Central memory CD8-positive, alpha-beta T cell (primary cell): ENCODE data around the gene C22orf15.

Experiments
- ATAC-seq: fragments of 150-1000 bp; cut with Tn5 transposase; replicated peaks from 2 replicates; pipeline ENCODE4 v1.10.0; 2022; ENCODE audit warnings: mild to moderate bottlenecking, moderate FRiP score, moderate number of reproducible peaks; ENCODE audit not compliant: poor library complexity, severe bottlenecking; ENCODE audit errors: extremely low read depth
- DNase-seq, 2 donors: peaks; one replicate each; pipeline ENCODE4 v3.0.0; 2021; ENCODE audit warnings: low spot score in 2 of 2
- H3K27ac Mint-ChIP-seq: one replicate; pipeline ENCODE4 v1.8.0; 2022; ENCODE audit warnings: low read depth, mild to moderate bottlenecking, moderate library complexity, mixed read lengths
- H3K27me3 Mint-ChIP-seq: one replicate; pipeline ENCODE4 v1.8.0; 2022; ENCODE audit warnings: mixed read lengths
- H3K36me3 Mint-ChIP-seq: one replicate; pipeline ENCODE4 v1.8.0; 2022; ENCODE audit warnings: mild to moderate bottlenecking, moderate library complexity, mixed read lengths; ENCODE audit not compliant: insufficient read depth
- H3K4me1 Mint-ChIP-seq: one replicate; pipeline ENCODE4 v1.8.0; 2022; ENCODE audit warnings: mixed read lengths
- H3K4me3 Mint-ChIP-seq: one replicate; pipeline ENCODE4 v1.8.0; 2022; ENCODE audit warnings: mild to moderate bottlenecking, moderate library complexity, mixed read lengths
- H3K9me3 Mint-ChIP-seq: one replicate; pipeline ENCODE4 v1.8.0; 2022; ENCODE audit warnings: mixed read lengths

C22orf15 gene

GRCh38 chr22:23780146-23780748, 17.5 kb downstream of the C22orf15 start:
- Mint-ChIP-seq H3K4me1 (peaks cover 5% of the 10 kb centered on the region), H3K27me3 (no peaks in the 10 kb centered on the region), H3K36me3 (no peaks in the 10 kb centered on the region), H3K4me3 (no peak overlapping the region), H3K9me3 (no peaks in the 10 kb centered on the region), H3K27ac (no peak overlapping the region)
- DNase-seq = no peak
- no peak for ATAC-seq

- DNase-seq (no peak), ATAC-seq (no peak)
- no peaks in the 10 kb centered on the region for H3K36me3 Mint-ChIP-seq
- H3K4me3 Mint-ChIP-seq = no peak overlapping the region
- peaks cover 5% of the 10 kb centered on the region for H3K4me1 Mint-ChIP-seq
- H3K9me3 Mint-ChIP-seq = no peaks in the 10 kb centered on the region
- H3K27ac Mint-ChIP-seq = no peak overlapping the region
- no peaks in the 10 kb centered on the region for H3K27me3 Mint-ChIP-seq
Measured at GRCh38 chr22:23781065-23781464, 18.3 kb downstream of the C22orf15 start.

- H3K9me3 Mint-ChIP-seq = no peaks in the 10 kb centered on the region
- no peak overlapping the region for H3K27ac Mint-ChIP-seq
- H3K36me3 Mint-ChIP-seq = peaks cover 1% of the 10 kb centered on the region
- H3K27me3 Mint-ChIP-seq = no peaks in the 10 kb centered on the region
- DNase-seq = no peak
- H3K4me3 Mint-ChIP-seq = no peak overlapping the region
- H3K4me1 Mint-ChIP-seq = peaks cover 5% of the 10 kb centered on the region
- ATAC-seq = no peak
Measured at GRCh38 chr22:23781511-23782183, 18.9 kb downstream of the C22orf15 start.

GRCh38 chr22:23782252-23782651, 19.5 kb downstream of the C22orf15 start:
- Mint-ChIP-seq H3K4me1 (peaks cover 5% of the 10 kb centered on the region), H3K36me3 (peaks cover 1% of the 10 kb centered on the region), H3K27ac (no peak overlapping the region), H3K9me3 (no peaks in the 10 kb centered on the region), H3K27me3 (no peaks in the 10 kb centered on the region), H3K4me3 (no peak overlapping the region)
- DNase-seq = no peak
- no peak for ATAC-seq

DNA sequence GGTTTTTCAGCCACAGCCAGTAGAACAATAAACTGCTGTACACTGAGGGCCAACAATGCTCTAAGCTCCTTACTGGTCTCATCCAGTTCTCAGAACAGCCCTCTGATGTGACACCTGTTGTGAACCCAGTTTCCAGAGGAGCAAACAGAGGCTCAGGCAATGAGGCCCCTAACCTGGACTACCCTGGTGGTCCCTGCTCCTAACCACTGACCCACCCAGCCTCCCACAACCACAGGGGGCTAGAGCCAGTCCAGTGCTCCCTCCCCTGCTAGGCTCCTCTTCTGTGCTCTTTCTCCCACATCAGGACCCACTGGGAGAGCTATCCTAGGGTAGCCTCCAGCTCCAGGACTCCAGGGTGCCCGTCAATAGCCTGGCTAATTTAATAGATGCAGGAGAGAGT, 19.9 kb downstream of the C22orf15 start:
- Mint-ChIP-seq H3K4me3 (no peak overlapping the region), H3K36me3 (peaks cover 6% of the 10 kb centered on the region), H3K27ac (no peak overlapping the region), H3K4me1 (peaks cover 5% of the 10 kb centered on the region), H3K9me3 (no peaks in the 10 kb centered on the region), H3K27me3 (no peaks in the 10 kb centered on the region)
- no peak for DNase-seq
- no peak for ATAC-seq

DNA sequence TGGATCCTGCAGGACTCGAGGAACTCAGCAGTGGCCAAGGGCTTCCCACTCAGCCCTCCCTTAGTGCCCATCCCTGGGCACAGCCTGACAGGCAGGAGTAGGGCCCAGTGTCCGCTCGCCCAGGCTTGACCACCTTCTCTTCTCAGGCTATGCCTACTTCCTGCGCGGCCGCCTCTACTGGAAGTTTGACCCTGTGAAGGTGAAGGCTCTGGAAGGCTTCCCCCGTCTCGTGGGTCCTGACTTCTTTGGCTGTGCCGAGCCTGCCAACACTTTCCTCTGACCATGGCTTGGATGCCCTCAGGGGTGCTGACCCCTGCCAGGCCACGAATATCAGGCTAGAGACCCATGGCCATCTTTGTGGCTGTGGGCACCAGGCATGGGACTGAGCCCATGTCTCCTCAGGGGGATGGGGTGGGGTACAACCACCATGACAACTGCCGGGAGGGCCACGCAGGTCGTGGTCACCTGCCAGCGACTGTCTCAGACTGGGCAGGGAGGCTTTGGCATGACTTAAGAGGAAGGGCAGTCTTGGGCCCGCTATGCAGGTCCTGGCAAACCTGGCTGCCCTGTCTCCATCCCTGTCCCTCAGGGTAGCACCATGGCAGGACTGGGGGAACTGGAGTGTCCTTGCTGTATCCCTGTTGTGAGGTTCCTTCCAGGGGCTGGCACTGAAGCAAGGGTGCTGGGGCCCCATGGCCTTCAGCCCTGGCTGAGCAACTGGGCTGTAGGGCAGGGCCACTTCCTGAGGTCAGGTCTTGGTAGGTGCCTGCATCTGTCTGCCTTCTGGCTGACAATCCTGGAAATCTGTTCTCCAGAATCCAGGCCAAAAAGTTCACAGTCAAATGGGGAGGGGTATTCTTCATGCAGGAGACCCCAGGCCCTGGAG, 20.7 kb downstream of the C22orf15 start:
- no peaks in the 10 kb centered on the region for H3K27me3 Mint-ChIP-seq
- ATAC-seq (no peak), DNase-seq (no peak)
- no peaks in the 10 kb centered on the region for H3K9me3 Mint-ChIP-seq
- H3K4me1 Mint-ChIP-seq = peaks cover 5% of the 10 kb centered on the region
- H3K4me3 Mint-ChIP-seq = no peak overlapping the region
- no peak overlapping the region for H3K27ac Mint-ChIP-seq
- H3K36me3 Mint-ChIP-seq = peaks cover 6% of the 10 kb centered on the region

- no peak overlapping the region for H3K27ac Mint-ChIP-seq
- H3K36me3 Mint-ChIP-seq = peaks cover 6% of the 10 kb centered on the region
- no peaks in the 10 kb centered on the region for H3K9me3 Mint-ChIP-seq
- DNase-seq (no peak), ATAC-seq (no peak)
- H3K27me3 Mint-ChIP-seq = no peaks in the 10 kb centered on the region
- peaks cover 8% of the 10 kb centered on the region for H3K4me1 Mint-ChIP-seq
- H3K4me3 Mint-ChIP-seq = no peak overlapping the region
Measured at GRCh38 chr22:23784215-23784732, 21.5 kb downstream of the C22orf15 start.

DNA sequence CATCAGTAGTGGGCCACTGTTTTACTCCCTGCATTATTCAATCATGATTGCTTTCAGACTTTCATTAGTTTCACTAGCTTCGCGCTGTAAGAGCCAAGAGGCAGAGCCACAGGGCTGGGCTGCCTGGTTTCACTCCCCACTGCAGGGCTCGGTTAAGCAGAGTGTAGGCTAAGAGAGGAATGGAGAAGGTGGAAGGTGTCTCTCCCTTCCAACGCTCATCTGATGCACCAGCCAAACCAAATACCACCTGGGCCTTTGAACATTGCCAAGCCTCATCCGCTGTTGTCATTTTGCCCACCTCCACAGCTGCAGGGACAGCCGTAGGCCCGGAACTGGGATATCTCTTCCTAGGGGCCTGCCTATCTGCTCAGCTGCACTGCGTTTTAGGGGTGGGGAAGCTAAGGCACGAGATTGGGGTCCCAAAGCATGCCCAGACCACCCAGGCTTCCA, 23.5 kb downstream of the C22orf15 start:
- H3K27me3 Mint-ChIP-seq = no peaks in the 10 kb centered on the region
- H3K4me3 Mint-ChIP-seq = peak overlapping the region; percentile 81
- DNase-seq = no peak
- H3K36me3 Mint-ChIP-seq = peaks cover 6% of the 10 kb centered on the region
- H3K4me1 Mint-ChIP-seq = peaks cover 16% of the 10 kb centered on the region
- H3K27ac Mint-ChIP-seq = peak overlapping the region; percentile 76
- no peaks in the 10 kb centered on the region for H3K9me3 Mint-ChIP-seq
- no peak for ATAC-seq

GRCh38 chr22:23786752-23787599, 24.2 kb downstream of the C22orf15 start, which contains the start of gene SMARCB1:
TSS of gene SMARCB1 (plus strand) at chr22:23786966. CDS start at chr22:23787170, 204 bp downstream.
- Mint-ChIP-seq H3K4me1 (peaks cover 16% of the 10 kb centered on the region), H3K9me3 (no peaks in the 10 kb centered on the region), H3K36me3 (peaks cover 8% of the 10 kb centered on the region), H3K27ac (peak within 1 kb of the TSS; percentile 76), H3K4me3 (peak within 1 kb of the TSS; percentile 81), H3K27me3 (no peaks in the 10 kb centered on the region)
- DNase-seq (peak; percentile 75 to 80), ATAC-seq (peak; percentile 79)

DNA sequence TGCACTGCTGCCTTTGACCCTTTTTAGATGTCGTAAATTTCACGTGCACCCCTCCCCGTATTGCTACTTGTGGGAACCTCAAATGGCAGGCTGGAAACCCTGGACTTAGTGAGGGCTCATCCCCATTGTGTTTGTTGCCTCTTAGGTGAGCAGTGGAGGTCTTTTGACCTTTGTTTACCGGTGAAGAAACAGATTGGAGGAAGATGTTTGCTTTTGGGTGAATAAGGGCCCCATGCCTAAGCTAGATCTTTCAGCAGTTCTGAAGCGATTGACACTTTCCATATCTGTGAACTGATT, 24.8 kb downstream of the C22orf15 start:
- DNase-seq = no peak
- no peaks in the 10 kb centered on the region for H3K27me3 Mint-ChIP-seq
- no peaks in the 10 kb centered on the region for H3K9me3 Mint-ChIP-seq
- H3K4me3 Mint-ChIP-seq = peak overlapping the region; percentile 81
- ATAC-seq = peak; percentile 49
- peak overlapping the region; percentile 76 for H3K27ac Mint-ChIP-seq
- H3K36me3 Mint-ChIP-seq = peaks cover 10% of the 10 kb centered on the region
- H3K4me1 Mint-ChIP-seq = peaks cover 21% of the 10 kb centered on the region

DNA sequence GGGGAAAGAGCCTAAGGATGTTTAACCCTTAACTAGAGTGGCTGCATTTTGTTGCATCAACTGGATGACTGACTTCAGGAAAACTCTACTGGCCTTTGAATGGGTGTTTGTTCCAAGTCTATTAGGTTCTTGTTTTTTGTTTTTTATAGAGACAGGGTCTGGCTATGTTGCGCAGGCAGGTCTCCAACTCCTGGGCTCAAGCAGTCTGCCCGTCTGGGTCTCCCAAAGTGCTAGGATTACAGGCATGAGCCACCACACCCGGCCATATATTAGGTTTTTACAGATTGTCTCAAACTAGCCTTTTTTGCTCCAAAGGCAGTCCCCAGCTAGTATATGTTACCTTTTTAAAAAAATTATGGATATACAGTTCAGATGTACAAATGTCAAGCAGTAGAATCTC, 25.1 kb downstream of the C22orf15 start:
- peaks cover 10% of the 10 kb centered on the region for H3K36me3 Mint-ChIP-seq
- peak overlapping the region; percentile 81 for H3K4me3 Mint-ChIP-seq
- H3K9me3 Mint-ChIP-seq = no peaks in the 10 kb centered on the region
- H3K27ac Mint-ChIP-seq = peak overlapping the region; percentile 76
- DNase-seq (no peak), ATAC-seq (no peak)
- no peaks in the 10 kb centered on the region for H3K27me3 Mint-ChIP-seq
- H3K4me1 Mint-ChIP-seq = peaks cover 24% of the 10 kb centered on the region

DNA sequence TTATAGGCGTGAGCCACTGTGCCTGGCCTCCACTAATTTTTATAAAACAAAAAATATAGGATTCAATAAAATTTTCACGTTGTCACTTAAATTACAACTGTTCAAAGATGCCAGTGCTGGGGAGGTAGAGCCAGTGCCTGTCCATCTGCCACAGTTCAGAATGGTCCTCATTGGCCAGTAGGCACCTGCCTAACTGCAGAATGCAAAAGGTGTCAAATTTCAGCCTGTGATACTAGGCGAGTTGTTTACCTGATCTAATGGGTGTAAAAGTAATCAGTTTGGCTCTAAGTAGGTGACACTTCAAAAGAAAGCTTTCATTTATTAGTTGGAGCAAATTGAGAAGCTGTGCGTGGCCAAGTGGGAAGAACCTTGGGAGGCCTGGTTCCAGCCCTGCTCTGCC, 26.3 kb downstream of the C22orf15 start:
- no peaks in the 10 kb centered on the region for H3K9me3 Mint-ChIP-seq
- ATAC-seq (no peak), DNase-seq (no peak)
- no peak overlapping the region for H3K4me3 Mint-ChIP-seq
- no peak overlapping the region for H3K27ac Mint-ChIP-seq
- peaks cover 27% of the 10 kb centered on the region for H3K4me1 Mint-ChIP-seq
- peaks cover 20% of the 10 kb centered on the region for H3K36me3 Mint-ChIP-seq
- H3K27me3 Mint-ChIP-seq = no peaks in the 10 kb centered on the region
